Measurements from ENCODE around the gene CDKN3. TPM values are rescaled to one million over a fixed set of nuclear protein-coding genes. Genes with fewer than 3 reads are reported as not detected.

Gene CDKN3
- total and polyA plus RNA-seq, 9 donors = 22.6 to 36.9 (median 31.1) TPM

GRCh38 chr14:54467280-54467679 is 70.5 kb downstream of the CDKN3 start:
- Histone ChIP-seq H3K4me1 (ENCODE audit: control insufficient read depth, insufficient read depth, low read length) (peaks cover 8% of the 10 kb centered on the region), H3K27me3 (ENCODE audit: control insufficient read depth, insufficient read depth, low read length) (no peaks in the 10 kb centered on the region), H3K27ac (ENCODE audit: low read length) (no peak overlapping the region), H3K9me3 (replicated peaks; ENCODE audit: control insufficient read depth, low read depth, low read length) (peaks cover 5% of the 10 kb centered on the region), H3K4me3 (ENCODE audit: low read length) (no peak overlapping the region), H3K36me3 (ENCODE audit: control insufficient read depth, insufficient read depth, low read length) (peaks cover 2% of the 10 kb centered on the region)
- no peak for DNase-seq

Other genes starting within 250 kb of the CDKN3 start
- 101 TPM for gene CNIH1, start 44.4 kb downstream of the CDKN3 start, total RNA-seq
- 100 to 1,000 TPM; 160 to 196 (median 170) TPM for gene CNIH1, start 44.4 kb downstream of the CDKN3 start, polyA plus RNA-seq (ENCODE audit: insufficient read depth in 1 of 8, insufficient read length in 8 of 8, low replicate concordance in 1 of 8)
- gene GMFB, start 92.0 kb downstream of the CDKN3 start, total RNA-seq = 41.7 TPM
- 10 to 100 TPM; 36.0 to 66.2 (median 52.5) TPM for gene GMFB, start 92.0 kb downstream of the CDKN3 start, polyA plus RNA-seq (ENCODE audit: insufficient read depth in 1 of 8, insufficient read length in 8 of 8, low replicate concordance in 1 of 8)
- gene CGRRF1, start 112.9 kb downstream of the CDKN3 start, total RNA-seq = 12.7 TPM
- 10 to 100 TPM; 13.7 to 17.9 (median 15.7) TPM for gene CGRRF1, start 112.9 kb downstream of the CDKN3 start, polyA plus RNA-seq (ENCODE audit: insufficient read depth in 1 of 8, insufficient read length in 8 of 8, low replicate concordance in 1 of 8)
- gene SAMD4A, start 170.1 kb downstream of the CDKN3 start, total RNA-seq = 52.5 TPM
- gene SAMD4A, start 170.1 kb downstream of the CDKN3 start, polyA plus RNA-seq (ENCODE audit: insufficient read depth in 1 of 8, insufficient read length in 8 of 8, low replicate concordance in 1 of 8) = 10 to 100 TPM; 39.5 to 74.1 (median 52.9) TPM